Measurements from ENCODE around the gene AATK.

AATK gene

DNA sequence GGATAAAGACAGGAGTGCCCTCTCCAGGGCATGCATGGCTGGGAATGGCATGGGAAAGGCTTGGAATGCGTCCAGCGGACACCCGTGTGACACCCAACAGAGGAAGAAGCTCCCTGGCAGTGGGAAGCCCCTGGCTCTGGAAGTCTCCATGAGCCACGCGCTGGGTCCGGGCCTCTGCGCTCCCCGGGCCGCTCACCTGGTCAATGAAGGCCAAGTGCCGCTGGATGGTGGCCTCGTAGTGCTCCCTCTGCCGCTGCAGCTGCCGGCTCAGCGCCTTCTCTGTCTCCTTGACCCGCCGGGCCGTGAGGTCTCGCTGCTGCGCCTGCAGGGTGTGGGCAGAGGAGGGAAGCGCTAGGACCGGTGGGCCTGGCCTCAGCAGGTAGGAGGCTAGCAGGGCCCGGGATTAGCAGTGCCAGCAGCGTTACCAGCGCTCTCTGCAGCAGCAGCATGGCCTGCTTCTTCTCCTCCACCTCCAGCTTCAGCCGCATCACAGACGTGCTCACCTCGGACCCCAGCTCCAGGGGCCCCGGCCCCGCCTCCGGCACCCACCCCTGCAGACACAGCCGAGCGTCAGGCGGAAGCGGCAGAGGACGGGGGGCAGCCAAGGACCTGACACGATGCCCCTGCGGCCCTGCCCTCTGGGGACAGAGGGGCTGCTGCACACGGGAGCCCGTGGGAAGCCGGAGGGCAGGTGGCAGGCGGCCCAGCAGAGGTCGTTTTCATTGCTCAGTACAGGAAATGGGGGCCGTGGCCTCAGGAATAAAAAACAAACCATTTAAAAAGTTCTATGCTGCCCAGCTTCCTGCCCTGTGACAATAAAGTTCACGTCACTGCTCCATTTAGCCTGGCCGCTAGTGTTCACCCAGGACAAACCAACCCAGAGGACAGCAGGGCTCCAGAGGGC is 30.7 kb upstream of the AATK start:
- DNase-seq (ENCODE audit: low read depth, low spot score): no peak

DNA sequence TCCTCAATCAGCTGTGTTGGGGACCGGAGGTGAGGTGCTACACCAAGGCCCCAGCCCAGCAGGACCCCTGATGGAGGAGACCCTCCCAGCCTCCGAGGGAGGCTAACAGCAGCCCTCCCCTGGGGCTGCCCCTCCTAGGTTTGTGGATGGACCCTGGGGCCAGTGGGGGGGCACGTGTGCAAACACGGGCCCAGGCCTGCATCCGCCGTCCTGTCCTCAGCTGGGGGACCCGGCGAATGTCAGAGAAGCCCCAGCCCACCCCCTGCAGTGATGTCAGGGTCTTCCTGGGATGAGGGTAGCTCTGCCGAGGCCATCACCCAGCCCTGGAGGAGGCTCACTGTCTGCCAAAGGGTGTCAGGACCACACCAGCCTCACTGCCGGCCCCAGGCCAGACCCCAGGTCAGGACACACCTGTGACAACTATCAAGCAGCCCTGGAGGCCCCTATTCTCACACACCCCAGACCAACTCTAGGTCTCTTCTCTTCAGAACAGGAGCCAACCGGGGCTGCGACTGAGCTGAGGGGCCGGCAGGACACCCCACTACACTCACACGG is 30.0 kb upstream of the AATK start:
- DNase-seq (ENCODE audit: low read depth, low spot score): no peak

DNA sequence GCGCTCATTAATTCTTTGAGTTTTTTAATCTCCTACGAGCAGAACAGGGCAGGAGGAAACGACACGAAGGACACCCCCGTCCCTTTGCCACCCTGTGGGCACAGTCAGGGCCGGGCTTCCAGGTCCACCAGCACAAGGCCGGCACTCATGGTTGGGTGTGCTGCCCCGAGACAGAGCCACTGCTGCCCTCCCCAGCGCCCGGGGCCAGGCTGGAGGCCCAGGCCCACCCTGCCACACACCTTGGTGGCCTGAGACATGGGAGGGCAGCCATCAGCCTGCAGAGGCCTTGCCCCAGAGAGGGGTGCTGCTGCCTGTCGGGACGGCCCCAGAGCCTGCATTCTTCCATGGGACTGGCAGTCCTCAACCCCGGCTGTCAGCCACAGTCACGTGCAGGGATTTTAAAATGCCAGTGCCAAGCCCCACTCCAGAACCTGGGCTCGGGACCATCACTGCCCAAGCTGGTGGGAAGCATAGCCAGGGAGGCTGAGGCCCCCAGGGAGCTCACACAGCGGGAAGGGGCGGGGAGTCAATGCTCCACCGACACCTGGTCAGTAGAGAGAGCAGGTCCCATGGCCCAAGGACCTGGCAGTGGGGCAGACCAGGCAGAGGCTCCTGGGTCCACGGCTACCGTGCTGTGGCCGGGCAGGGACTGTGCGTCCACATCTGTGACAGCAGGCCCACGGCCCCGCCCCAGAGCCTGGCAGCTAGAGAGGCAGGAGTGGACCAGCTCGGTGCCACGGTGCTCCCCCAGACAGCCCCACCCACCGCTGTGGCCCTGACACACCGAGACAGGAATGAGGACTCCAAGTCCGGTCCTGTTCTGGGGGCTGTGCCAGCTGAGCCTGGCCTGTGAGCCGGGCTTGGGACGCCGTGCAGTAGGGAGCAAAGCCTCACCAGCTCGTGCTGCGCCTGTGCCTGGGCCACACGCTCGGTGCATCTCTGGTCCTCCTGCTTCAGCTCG is 29.2 kb upstream of the AATK start:
- no peak for DNase-seq (ENCODE audit: low read depth, low spot score)

DNA sequence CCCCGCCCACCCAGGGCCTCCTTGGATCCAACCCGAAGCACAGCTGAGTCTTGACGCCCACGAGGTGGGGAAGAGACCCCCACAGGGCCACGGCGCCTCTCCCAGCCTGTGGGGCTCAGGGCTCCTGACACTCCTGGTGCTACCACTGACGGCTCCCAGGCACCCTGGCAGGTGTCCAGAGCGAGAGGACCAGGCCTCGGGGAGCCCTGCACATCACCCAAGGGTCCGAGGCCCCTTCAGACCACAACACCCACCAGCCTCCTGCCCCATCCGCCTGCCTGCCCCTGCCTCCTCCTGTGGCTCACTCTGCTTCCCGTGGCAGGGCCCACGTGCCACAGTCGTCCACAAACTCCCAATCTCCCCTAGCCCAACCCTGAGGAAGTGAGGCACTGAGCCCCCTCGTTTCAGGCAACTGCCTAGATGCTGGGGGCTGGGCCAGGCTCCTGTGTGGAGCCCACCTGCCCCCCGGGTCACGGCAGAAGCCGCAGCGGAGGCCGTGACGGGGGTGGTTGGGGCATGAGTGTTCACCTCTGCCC is 28.3 kb upstream of the AATK start:
- DNase-seq (ENCODE audit: low read depth, low spot score): no peak

DNA sequence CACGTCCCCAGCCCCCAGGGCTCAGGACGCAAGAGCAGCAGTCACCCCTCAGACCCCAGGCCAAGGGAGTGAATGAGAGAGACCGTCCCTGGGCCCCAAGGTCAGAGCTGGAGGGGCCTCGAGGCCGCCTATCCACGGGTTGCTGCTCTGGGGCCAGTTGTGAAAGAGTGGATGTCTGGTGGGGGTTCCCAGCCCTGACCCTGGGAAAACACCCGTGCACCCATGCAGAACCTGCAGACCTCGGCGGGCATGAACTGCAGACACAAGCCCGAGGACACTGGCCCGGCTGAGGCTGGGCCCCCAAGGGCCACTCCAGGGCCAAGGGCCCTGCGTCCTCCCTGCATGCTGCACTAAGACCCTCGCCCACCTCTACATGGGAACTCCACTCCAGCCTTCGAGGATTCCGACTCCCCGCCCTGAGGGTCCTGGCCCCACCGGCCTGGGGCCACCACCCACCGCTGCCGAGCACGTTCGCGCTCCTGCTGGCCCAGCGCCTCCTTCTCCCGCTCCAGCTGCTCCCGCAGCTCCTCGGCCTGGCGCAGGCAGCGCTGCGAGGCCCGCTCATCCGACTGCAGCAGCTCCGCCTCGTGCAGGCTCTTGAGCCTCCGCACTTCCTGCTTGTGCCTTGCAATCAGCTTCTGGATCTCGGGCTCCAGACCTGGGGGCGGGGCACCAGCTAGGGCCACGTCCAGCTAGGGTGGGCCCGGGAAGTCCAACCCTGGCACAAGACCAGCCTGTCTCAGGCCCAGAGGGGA is 27.6 kb upstream of the AATK start:
- DNase-seq (ENCODE audit: low read depth, low spot score): no peak

DNA sequence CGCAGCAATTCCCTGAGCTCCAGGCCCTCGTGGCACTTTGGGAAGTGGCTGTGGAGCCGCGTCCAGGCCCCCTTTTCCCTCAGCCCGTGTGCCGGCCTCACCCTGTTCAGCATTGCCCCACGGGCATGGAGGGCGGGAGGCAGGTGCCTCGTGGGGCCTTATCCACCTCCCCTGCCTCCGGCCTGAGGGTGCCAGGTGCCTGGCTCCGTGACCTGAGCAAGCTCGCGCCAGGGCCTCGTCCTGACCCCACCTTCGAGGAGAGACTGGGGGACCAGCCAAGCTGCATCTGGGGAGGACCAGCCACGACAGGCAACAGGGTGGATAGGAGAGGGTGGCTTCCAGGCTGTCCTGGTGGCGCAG is 27.0 kb upstream of the AATK start:
- no peak for DNase-seq (ENCODE audit: low read depth, low spot score)

DNA sequence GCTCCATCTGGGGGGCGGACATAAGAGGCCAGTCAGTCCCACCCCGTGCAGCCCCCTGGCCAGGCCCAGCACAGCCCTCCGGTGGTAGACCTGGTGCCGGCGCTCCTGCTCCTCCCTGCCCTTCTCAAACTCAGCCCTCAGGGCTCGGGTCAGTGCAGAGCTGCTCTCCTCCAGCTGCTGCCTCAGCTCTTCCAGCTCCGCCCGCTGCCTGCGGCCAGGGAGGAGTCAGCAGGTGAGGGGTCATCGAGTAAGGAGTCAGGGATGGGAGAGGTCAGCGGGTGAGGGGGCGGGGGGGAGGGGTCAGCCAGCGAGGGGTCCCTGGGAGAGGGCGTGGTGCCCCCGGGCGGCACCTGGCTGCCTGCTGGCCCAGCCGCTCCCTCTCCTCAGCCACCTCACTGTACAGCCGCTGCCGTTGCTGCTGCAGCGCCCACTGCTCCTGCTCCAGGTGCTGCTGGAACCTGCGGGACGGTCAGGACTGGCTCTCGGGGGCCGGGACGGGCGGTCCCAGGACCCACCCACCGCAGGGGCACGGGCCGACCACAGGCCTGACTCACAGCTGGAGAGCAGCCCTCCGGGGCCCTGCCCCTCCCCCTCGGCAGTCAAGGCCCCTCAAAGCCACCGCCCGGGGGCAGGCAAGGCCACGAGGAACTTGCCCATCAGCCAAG is 26.5 kb upstream of the AATK start:
- no peak for DNase-seq (ENCODE audit: low read depth, low spot score)

DNA sequence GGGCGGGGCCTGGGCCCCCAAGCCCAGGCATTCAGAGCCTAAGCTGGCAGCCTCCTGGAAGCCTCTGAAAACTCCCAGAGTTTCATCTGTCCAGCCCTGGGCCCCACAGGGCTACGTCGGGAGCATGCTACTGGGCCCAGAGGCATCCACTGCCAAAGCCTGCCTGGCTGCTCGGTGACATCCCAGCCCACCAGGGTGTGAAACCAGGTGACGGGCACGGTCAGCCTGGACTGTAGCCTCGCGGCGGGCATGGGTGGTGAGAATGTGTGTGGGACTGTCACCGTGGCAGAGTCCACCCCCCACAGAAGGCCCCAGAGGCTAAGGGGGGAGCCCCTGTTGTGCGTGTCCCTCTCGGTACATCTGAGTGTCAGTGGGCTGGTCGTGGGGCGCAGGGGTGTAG is 25.6 kb upstream of the AATK start:
- DNase-seq (ENCODE audit: low read depth, low spot score): no peak

DNA sequence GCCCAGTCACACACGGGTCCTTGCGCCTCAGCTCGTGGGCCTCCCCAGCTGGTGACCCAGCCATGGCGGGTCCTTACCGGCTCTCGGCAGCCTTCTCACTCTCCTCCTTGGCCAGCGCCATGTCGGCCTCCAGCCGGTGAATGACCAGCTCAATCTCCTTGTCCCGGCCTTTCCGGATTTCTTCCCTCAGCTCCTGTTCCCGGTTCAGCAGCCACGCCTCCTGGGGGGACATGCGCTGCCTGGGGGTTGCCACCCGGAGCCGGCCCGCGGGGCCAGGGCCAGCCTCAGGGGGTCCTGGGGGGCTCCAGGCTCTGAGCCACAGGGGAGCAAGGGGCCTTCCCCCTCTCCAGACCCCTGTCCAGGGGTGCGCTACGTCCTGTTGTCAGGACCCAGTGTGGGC is 25.1 kb upstream of the AATK start:
- DNase-seq (ENCODE audit: low read depth, low spot score): no peak

DNA sequence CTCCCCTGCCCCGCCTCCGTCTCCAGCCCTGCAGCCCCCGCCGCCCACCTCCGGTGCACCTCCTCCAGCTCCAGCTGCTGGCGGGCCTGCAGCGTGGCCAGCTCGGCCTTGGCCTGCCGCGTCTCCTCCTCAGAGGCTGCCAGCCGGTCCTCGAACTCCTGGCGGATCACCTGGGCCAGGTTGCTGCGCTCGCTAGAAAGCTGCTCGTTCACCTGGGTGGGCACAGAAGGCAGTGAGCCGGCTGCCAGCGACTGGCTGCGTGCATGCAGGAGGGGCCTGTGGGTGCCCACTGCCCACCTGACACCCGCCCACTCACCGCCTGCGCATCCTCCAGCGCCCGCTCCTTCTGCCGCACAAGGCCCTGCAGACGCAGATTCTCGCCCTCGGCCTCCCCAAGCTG is 24.6 kb upstream of the AATK start:
- DNase-seq (ENCODE audit: low read depth, low spot score): no peak

DNA sequence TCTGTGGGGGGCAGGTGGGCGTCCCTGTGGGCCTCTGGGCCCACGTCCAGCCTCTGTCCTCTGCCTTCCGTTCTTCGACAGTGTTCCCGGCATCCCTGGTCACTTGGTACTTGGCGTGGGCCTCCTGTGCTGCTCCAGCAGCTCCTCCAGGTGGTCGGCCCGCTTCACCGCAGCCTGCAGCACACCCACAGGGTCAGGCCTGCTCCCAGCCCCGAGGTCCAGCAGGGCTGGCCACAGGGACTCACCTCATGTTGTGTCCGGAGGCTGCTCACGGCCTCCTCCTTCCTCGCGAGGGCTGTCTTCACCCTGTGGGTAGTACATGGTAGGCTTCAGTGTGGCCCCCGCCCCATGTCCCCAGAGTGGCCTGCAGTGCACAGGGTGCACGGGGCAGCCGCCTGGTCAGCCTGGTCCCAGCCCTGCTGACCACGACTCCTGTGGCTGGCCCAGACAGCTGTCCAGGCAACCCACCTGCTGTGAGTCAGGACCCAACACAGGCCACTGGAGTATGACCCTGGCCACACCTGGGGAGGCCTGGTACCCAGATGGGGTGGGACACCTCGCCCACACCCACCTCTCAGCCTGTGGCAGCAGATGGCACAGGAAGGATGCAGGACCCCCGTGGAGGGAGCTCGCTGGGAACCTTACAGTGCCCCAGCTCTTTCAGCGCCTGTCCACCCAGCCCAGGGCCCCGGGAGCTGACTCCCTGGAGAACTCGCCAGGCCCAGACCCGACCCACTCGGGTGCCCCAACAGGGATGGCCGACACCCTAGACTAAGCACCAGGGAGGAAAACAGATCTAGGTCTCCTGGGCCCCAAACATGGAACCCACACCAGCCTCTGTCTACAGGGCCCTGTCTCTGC is 23.9 kb upstream of the AATK start:
- DNase-seq (ENCODE audit: low read depth, low spot score): no peak

DNA sequence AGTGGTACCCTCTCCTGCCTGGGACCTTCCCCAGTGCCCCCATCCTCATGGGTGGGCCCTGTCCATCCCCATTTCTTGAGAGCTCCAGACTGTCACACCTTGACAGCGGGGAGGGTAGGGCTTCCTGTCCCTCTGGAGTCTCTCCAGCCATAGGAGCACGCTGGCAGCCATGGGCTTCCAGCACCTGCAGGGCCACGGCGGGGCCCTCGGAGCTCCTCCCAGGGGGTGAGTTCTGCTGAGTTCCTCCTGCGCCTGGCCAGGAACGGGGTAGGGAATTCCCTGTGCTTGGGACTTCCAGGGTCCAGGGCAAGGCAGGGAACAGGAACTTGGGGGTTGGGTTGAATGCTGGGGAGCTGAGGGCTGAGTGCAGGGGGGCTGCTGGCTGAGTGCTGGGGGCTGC is 23.0 kb upstream of the AATK start:
- DNase-seq (ENCODE audit: low read depth, low spot score): no peak

DNA sequence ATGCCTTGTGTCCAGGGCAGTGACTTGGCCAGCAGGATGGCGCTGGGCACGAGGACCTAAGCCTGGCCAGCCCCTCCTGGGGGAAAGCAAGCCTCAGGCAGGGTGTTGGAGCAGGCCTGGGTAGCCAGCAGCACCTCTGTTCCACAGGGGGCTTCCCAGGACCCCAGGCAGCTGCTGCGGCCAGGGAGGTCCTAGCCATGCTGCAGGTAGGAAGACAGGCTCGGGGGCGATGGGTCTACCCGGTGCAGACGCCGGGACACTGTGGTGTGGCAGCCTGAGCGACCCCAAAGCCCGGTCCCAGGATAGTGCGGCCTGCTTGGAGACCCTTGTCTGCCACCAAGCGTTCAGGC is 22.4 kb upstream of the AATK start:
- no peak for DNase-seq (ENCODE audit: low read depth, low spot score)

DNA sequence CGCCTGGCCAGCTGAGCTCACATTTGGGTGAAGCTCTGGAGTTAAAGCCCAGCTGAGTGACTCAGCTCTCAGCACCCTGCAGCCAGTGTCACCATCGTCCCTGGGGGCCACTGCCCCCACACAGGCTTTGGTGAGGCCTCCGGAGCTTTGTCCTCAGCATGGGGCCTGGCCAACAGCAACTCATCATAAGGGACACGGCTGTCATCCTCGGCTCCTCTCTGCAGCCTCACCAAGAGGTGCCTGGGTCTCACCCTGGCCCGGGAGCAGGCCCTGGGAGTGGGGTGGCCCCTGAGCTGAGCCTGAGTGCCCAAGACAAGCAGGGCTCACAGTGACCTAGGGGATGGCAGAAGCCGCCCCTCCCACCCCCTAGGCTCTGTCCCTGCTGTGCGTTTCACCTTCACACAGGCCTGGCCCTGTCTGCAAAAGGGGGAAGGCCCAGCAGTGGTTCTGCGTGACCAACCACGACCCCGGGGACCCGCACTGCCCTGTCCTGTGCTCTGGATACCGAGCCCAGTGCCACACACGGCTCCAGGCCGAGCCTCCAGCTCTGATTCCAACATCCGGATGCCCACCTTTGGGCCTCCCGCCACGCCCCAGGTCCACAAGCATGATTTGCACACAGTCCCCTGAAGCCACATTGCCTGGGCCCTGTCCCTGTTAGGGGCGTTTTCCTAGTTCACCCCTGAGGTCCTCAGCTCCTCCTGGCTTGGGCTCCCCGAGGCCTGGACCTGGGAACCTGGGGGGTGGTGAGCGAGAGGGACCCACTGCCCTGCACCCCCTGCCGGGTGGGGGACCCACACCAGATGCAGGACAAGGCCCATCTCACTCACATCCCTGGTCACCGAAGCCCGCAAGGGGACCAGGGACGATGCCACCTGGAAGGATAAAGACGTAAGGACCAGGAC is 21.8 kb upstream of the AATK start:
- no peak for DNase-seq (ENCODE audit: low read depth, low spot score)

DNA sequence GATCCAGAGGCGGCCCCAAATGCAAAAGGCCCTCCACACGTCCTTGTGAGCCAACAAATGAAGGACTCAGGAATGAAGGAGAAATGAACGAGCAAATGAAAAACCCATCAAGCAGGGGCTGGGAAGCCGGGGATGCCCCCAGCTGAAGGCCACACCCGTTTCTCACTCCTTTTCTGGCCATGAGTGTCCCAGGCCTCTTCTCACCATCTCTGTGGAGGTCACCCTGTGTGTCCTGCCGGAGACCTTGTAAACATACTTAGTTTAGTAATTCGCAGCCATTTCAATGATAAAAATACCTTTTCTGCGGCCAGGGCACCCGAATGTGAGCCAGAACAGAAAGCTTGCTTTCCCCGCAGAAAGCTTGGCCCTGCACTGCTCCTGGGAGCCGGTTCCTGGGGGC is 21.1 kb upstream of the AATK start:
- DNase-seq (ENCODE audit: low read depth, low spot score): no peak

DNA sequence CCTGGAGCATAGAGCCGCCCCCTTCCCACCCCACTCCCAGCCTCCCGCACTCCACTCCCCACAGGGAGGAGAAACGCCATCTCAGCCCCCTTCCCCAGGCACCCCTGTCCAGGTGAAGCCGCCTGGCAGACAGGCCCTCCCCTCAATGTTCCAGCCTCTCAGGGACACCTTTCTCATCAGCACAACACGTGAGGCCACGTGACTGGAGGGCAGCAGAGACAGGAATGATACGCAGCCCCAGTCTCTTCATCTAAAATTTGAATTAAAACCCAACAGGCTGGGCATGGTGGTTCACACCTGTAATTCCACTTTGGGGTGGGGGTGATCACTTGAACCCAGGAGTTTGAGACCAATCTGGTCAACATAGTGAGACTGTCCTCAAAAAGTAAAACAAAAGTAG is 20.2 kb upstream of the AATK start:
- no peak for DNase-seq (ENCODE audit: low read depth, low spot score)

DNA sequence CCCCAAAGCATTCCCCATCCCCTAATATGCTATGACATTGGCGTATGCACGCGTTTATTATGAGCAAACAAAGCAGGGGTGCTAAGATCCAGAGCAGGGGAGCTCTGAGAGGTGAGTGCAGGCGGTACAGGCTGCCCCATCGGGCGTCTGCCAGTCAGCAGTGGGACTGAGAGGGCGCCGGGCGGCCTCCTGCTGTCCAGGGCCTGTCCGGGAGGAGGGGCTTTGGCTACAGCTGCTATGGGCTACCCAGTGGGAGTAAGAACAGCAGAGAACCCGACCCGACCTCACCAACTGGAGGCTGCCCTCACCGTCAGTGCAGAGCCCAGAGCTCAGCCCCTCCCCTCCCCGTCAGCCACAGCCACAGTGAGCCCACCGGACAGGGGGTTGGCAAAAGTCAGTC is 18.5 kb upstream of the AATK start:
- DNase-seq (ENCODE audit: low read depth, low spot score): no peak

DNA sequence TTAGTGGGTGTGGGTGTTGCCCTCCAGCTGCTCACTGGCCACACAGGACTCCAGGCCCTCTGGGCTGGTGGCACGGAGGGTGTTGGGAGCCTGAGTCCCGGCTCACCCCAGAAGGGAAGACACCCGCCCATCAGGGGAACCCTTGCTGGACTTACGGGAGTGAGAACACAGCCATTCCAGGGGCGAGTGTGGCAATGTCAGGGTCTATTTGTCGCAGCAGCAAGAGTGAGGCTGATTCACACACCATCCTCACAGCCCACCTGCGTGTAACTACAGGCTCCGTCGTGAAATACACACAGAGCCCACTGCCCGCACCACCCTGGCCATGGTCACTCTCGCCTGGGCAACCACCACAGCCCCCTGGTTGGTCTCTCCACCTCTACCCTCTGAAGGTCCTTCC is 17.8 kb upstream of the AATK start:
- DNase-seq (ENCODE audit: low read depth, low spot score): no peak

DNA sequence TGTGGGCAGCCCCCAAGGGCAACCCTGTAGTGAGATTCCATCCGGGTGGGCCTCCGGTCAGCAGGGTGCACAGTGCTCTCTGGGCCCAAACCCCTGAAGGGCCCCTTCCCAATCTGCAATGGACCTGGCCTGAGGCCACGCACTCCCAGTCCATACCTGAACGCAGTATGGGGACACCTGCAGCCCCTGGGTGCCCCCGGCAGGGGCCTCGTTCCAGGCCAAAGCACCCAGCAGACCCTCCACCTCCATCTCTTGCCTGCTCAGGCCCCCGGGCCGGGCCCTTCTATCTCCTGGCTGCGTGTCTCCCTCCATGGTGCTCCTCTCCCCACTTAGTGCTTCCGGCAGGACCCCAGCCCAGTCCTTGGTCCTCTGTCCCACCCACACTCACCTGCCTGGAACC is 17.3 kb upstream of the AATK start:
- no peak for DNase-seq (ENCODE audit: low read depth, low spot score)
